Measurements from ENCODE around the gene RFT1. TPM values are rescaled to one million over a fixed set of nuclear protein-coding genes. Genes with fewer than 3 reads are reported as not detected.

Gene RFT1
- total and polyA plus RNA-seq, 4 donors, result 5.0 to 16.6 (median 8.8) TPM

Other genes with a start within 250 kb of the RFT1 start
- 10 to 100 TPM; 36.6 to 38.6 TPM for gene STIMATE, start 232.9 kb downstream of the RFT1 start, total RNA-seq
- 10 to 100 TPM; 17.7 to 26.6 TPM for gene STIMATE, start 232.9 kb downstream of the RFT1 start, polyA plus RNA-seq
- gene SFMBT1, start 84.4 kb downstream of the RFT1 start, total RNA-seq, result 10 to 100 TPM in 1 of 2 donors, 1 to 10 TPM in 1; 8.8 to 12.6 TPM
- gene SFMBT1, start 84.4 kb downstream of the RFT1 start, polyA plus RNA-seq, result 1 to 10 TPM in 1 of 2 donors, under 1 TPM in 1; 0.75 to 2.0 TPM
- gene PRKCD, start 30.8 kb upstream of the RFT1 start, total RNA-seq, result 10 to 100 TPM; 23.6 to 33.4 TPM
- gene PRKCD, start 30.8 kb upstream of the RFT1 start, polyA plus RNA-seq, result 10 to 100 TPM; 16.1 to 30.8 TPM
- 100 to 1,000 TPM; 109 to 183 TPM for gene TKT, start 125.6 kb upstream of the RFT1 start, total RNA-seq
- 100 to 1,000 TPM in 1 of 2 donors, 10 to 100 TPM in 1; 92.4 to 208 TPM for gene TKT, start 125.6 kb upstream of the RFT1 start, polyA plus RNA-seq
- gene DCP1A, start 217.1 kb upstream of the RFT1 start, total RNA-seq, result 10 to 100 TPM; 26.8 to 27.0 TPM
- 1 to 10 TPM; 2.5 to 8.4 TPM for gene DCP1A, start 217.1 kb upstream of the RFT1 start, polyA plus RNA-seq